Type B pancreatic cell (in vitro differentiated cells): ENCODE results near the gene NTM. TPM values are rescaled to one million over a fixed set of nuclear protein-coding genes. Genes with fewer than 3 reads are reported as not detected.

Experiments
- DNase-seq: peaks from one replicate; pipeline ENCODE4 v3.0.0; 2021; ENCODE audit warnings: mixed read lengths; ENCODE audit not compliant: unreplicated experiment; ENCODE audit errors: extremely low spot score
- H3K27ac Mint-ChIP-seq: 2 replicates; pipeline ENCODE4 v1.8.0; 2021; ENCODE audit warnings: mild to moderate bottlenecking, mixed read lengths
- H3K27me3 Mint-ChIP-seq: 2 replicates; pipeline ENCODE4 v1.8.0; 2021; ENCODE audit warnings: mixed read lengths
- H3K36me3 Mint-ChIP-seq: 2 replicates; pipeline ENCODE4 v1.8.0; 2021; ENCODE audit warnings: mixed read lengths
- H3K4me1 Mint-ChIP-seq: one replicate; pipeline ENCODE4 v1.8.0; 2021; ENCODE audit warnings: mixed read lengths; ENCODE audit not compliant: unreplicated experiment
- H3K4me3 Mint-ChIP-seq: 2 replicates; pipeline ENCODE4 v1.8.0; 2021; ENCODE audit warnings: mild to moderate bottlenecking, mixed read lengths
- H3K9me3 Mint-ChIP-seq: 2 replicates; pipeline ENCODE4 v1.8.0; 2021; ENCODE audit warnings: mixed read lengths
- CTCF ChIP-seq: fragments of 200-600 bp; sonication (generic); conservative IDR thresholded peaks from 2 replicates; pipeline ENCODE4 v1.5.0; 2021; ENCODE audit warnings: antibody characterized with exemption, mild to moderate bottlenecking
- total RNA-seq: library from RNA; stranded (reverse); gene quantifications from 2 replicates; pipeline ENCODE4 v1.2.1, GENCODE V29; 2021; ENCODE audit warnings: low replicate concordance

Gene NTM
- total RNA-seq, 1 donor from 2014 or later, result 19.2 TPM

- peaks cover 43% of the 10 kb centered on the region for H3K27me3 Mint-ChIP-seq
These were observed 917.6 kb downstream of the NTM start for GRCh38 chr11:132288036-132288435.

GRCh38 chr11:132289590-132290256 is 919.3 kb downstream of the NTM start:
- no peak overlapping the region for H3K27ac Mint-ChIP-seq
- H3K36me3 Mint-ChIP-seq, result no peaks in the 10 kb centered on the region
- no peaks in the 10 kb centered on the region for H3K4me1 Mint-ChIP-seq
- no peak for TF ChIP-seq CTCF
- peaks cover 13% of the 10 kb centered on the region for H3K9me3 Mint-ChIP-seq
- DNase-seq, result no peak
- no peak overlapping the region for H3K4me3 Mint-ChIP-seq
- H3K27me3 Mint-ChIP-seq, result peaks cover 40% of the 10 kb centered on the region

More at GRCh38 chr11:132288036-132288435, 917.6 kb downstream of the NTM start:
- no peak for TF ChIP-seq CTCF
- H3K27ac Mint-ChIP-seq, result no peak overlapping the region
- no peaks in the 10 kb centered on the region for H3K36me3 Mint-ChIP-seq
- no peak overlapping the region for H3K4me3 Mint-ChIP-seq
- H3K9me3 Mint-ChIP-seq, result peaks cover 13% of the 10 kb centered on the region
- H3K4me1 Mint-ChIP-seq, result no peaks in the 10 kb centered on the region
- DNase-seq, result no peak

- Mint-ChIP-seq H3K9me3 (peaks cover 13% of the 10 kb centered on the region), H3K4me1 (no peaks in the 10 kb centered on the region), H3K36me3 (no peaks in the 10 kb centered on the region), H3K27ac (no peak overlapping the region), H3K27me3 (peaks cover 43% of the 10 kb centered on the region), H3K4me3 (no peak overlapping the region)
- no peak for DNase-seq
- no peak for TF ChIP-seq CTCF
These were observed 923.2 kb downstream of the NTM start for GRCh38 chr11:132293586-132293985.

GRCh38 chr11:132296946-132297610 is 926.7 kb downstream of the NTM start:
- H3K4me1 Mint-ChIP-seq, result no peaks in the 10 kb centered on the region
- no peak for TF ChIP-seq CTCF
- DNase-seq, result no peak
- H3K4me3 Mint-ChIP-seq, result no peak overlapping the region
- H3K9me3 Mint-ChIP-seq, result no peaks in the 10 kb centered on the region
- peaks cover 30% of the 10 kb centered on the region for H3K27me3 Mint-ChIP-seq
- no peaks in the 10 kb centered on the region for H3K36me3 Mint-ChIP-seq
- no peak overlapping the region for H3K27ac Mint-ChIP-seq

GRCh38 chr11:132298357-132298756 is 927.9 kb downstream of the NTM start:
- Mint-ChIP-seq H3K4me1 (no peaks in the 10 kb centered on the region), H3K9me3 (no peaks in the 10 kb centered on the region), H3K4me3 (no peak overlapping the region), H3K27me3 (peaks cover 23% of the 10 kb centered on the region), H3K27ac (no peak overlapping the region), H3K36me3 (no peaks in the 10 kb centered on the region)
- DNase-seq, result no peak
- TF ChIP-seq CTCF, result no peak
